ENCODE data around the gene OR7A5. TPM values are rescaled to one million over a fixed set of nuclear protein-coding genes. Genes with fewer than 3 reads are reported as not detected.
A peak's percentile ranks its signal among the peaks of the same experiment; 100 is the strongest.

OR7A5 gene
- total RNA-seq, 1 experiment from 2014 or later: not detected

- no peaks in the 10 kb centered on the region for H3K79me2 ChIP-seq (ENCODE audit: insufficient read depth, low read length)
- H3K9ac ChIP-seq (ENCODE audit: extremely low read depth, insufficient read length, low read length): no peak overlapping the region
- no peak overlapping the region for H4K8ac ChIP-seq (replicated peaks; ENCODE audit: insufficient read length, low read depth, low read length)
- no peak overlapping the region for H3T11ph ChIP-seq (ENCODE audit: low read length)
- Mint-ChIP-seq H3K9me3 (peaks cover 42 to 88% of the 10 kb centered on the region in 2 experiments), H3K4me1 (no peaks in the 10 kb centered on the region), H3K4me3 (no peak overlapping the region), H3K27me3 (ENCODE audit: low read depth) (peaks cover 6% of the 10 kb centered on the region), H3K27ac (no peak overlapping the region), H3K36me3 (ENCODE audit: insufficient read depth in 1 of 3, low read depth in 3 of 3) (peaks cover 0 to 33% (median 0%) of the 10 kb centered on the region in 3 experiments; a peak in 2 of 7 replicates)
- H3K27ac ChIP-seq (ENCODE audit: insufficient read length, low read depth, low read length): no peak overlapping the region
- no peaks in the 10 kb centered on the region for H3K23me2 ChIP-seq (ENCODE audit: insufficient read length, low read depth, low read length, poor library complexity, severe bottlenecking)
- H3K27me3 ChIP-seq (ENCODE audit: insufficient read depth, low read length): no peaks in the 10 kb centered on the region
- H3K79me1 ChIP-seq (ENCODE audit: insufficient read depth, low read depth, low read length, poor library complexity, severe bottlenecking): no peaks in the 10 kb centered on the region
- no peak overlapping the region for H2BK5ac ChIP-seq (ENCODE audit: insufficient read length, low read length)
- TF ChIP-seq CTCF (conservative IDR thresholded peaks at IDR 0.05): peak; percentile 36; the same call in 2 of the 3 replicates
- H4K20me1 ChIP-seq (ENCODE audit: control insufficient read depth, insufficient read depth, insufficient read length): no peaks in the 10 kb centered on the region
- no peak overlapping the region for H2AFZ ChIP-seq (ENCODE audit: low read length)
- no peak overlapping the region for H2BK12ac ChIP-seq (ENCODE audit: insufficient read length, low read depth, low read length)
- WGBS (ENCODE audit: extremely low coverage, insufficient read length, low lambda C conversion rate): no CpG with 5 or more reads among the region's 4 CpGs
- no peak overlapping the region for H4K5ac ChIP-seq (ENCODE audit: insufficient read length, low read depth, low read length)
- H3K4me1 ChIP-seq (ENCODE audit: insufficient read depth, low read length): no peaks in the 10 kb centered on the region
- H3K9me3 ChIP-seq (ENCODE audit: control insufficient read depth, low read depth, low read length): peaks cover 16% of the 10 kb centered on the region
- H4K91ac ChIP-seq (ENCODE audit: insufficient read length, low read depth, low read length): no peak overlapping the region
- no peak overlapping the region for H3K56ac ChIP-seq (ENCODE audit: insufficient read length, low read depth, low read length)
- H2BK15ac ChIP-seq (ENCODE audit: low read depth, low read length): no peak overlapping the region
- no peak overlapping the region for H2BK120ac ChIP-seq (ENCODE audit: low read depth, low read length, poor library complexity, severe bottlenecking)
- H3K23ac ChIP-seq (ENCODE audit: insufficient read length, low read depth, low read length): no peak overlapping the region
- DNase-seq: no peak
- no peak overlapping the region for H2AK5ac ChIP-seq (ENCODE audit: insufficient read length, low read length)
- no peak overlapping the region for H3K18ac ChIP-seq (ENCODE audit: insufficient read length, low read depth, low read length)
- H3K4ac ChIP-seq (ENCODE audit: low read depth, low read length): no peak overlapping the region
- H3K14ac ChIP-seq (ENCODE audit: insufficient read depth, low read length): no peak overlapping the region
- no peak overlapping the region for H2BK20ac ChIP-seq (ENCODE audit: low read depth, low read length, poor library complexity, severe bottlenecking)
- H3K4me2 ChIP-seq (ENCODE audit: insufficient read depth, insufficient read length, low read length): no peak overlapping the region
Observed at GRCh38 chr19:14871619-14872230, 36.7 kb upstream of the OR7A5 start.

All from H9 (cell line).